ENCODE results near the gene FSIP1. TPM values are rescaled to one million over a fixed set of nuclear protein-coding genes. Genes with fewer than 3 reads are reported as not detected.

The FSIP1 gene
- total RNA-seq, 1 donor from 2014 or later, result 1.6 TPM

- no peaks in the 10 kb centered on the region for H3K27me3 Mint-ChIP-seq
- peak overlapping the region; percentile 60 for H3K27ac Mint-ChIP-seq
- H3K4me3 Mint-ChIP-seq (ENCODE audit: low read depth), result no peak overlapping the region
- peaks cover 1% of the 10 kb centered on the region for H3K4me1 Mint-ChIP-seq (ENCODE audit: low read depth)
- H3K9me3 Mint-ChIP-seq (ENCODE audit: low read depth), result no peaks in the 10 kb centered on the region
- no peak for DNase-seq (ENCODE audit: low spot score, unreplicated experiment)
- no peak for TF ChIP-seq CTCF (IDR thresholded peaks at IDR 0.05; ENCODE audit: unreplicated experiment)
- peaks cover 11% of the 10 kb centered on the region for H3K36me3 Mint-ChIP-seq (ENCODE audit: insufficient read depth)
These were observed 187.1 kb downstream of the FSIP1 start for GRCh38 chr15:39595338-39596221.

- H3K4me3 Mint-ChIP-seq (ENCODE audit: low read depth), result no peak overlapping the region
- peaks cover 1% of the 10 kb centered on the region for H3K4me1 Mint-ChIP-seq (ENCODE audit: low read depth)
- H3K36me3 Mint-ChIP-seq (ENCODE audit: insufficient read depth), result peaks cover 12% of the 10 kb centered on the region
- no peaks in the 10 kb centered on the region for H3K27me3 Mint-ChIP-seq
- TF ChIP-seq CTCF (IDR thresholded peaks at IDR 0.05; ENCODE audit: unreplicated experiment), result no peak
- no peaks in the 10 kb centered on the region for H3K9me3 Mint-ChIP-seq (ENCODE audit: low read depth)
- no peak overlapping the region for H3K27ac Mint-ChIP-seq
- DNase-seq (ENCODE audit: low spot score, unreplicated experiment), result no peak
These were observed 187.9 kb downstream of the FSIP1 start for GRCh38 chr15:39594446-39595337.

GRCh38 chr15:39593656-39594445 is 188.8 kb downstream of the FSIP1 start:
- Mint-ChIP-seq H3K9me3 (ENCODE audit: low read depth) (no peaks in the 10 kb centered on the region), H3K4me1 (ENCODE audit: low read depth) (peaks cover 1% of the 10 kb centered on the region)

DNA sequence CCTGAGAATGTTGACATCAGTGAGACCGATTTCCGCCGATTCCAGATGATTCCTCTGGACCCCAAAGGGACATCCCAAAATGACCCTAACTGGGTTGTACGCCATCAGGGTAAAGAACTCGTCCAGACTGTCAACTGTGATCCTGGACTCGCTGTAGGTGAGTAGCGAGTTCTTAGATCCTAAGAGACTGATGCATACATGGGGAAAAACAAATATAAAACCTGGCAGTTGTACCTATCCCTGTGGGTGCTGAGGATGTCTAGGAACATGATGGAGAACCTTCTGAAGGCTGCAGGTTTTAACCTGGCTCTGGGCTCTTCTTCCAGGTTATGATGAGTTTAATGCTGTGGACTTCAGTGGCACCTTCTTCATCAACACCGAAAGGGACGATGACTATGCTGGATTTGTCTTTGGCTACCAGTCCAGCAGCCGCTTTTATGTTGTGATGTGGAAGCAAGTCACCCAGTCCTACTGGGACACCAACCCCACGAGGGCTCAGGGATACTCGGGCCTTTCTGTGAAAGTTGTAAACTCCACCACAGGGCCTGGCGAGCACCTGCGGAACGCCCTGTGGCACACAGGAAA is 189.5 kb downstream of the FSIP1 start:
- Mint-ChIP-seq H3K36me3 (ENCODE audit: insufficient read depth) (peaks cover 16% of the 10 kb centered on the region), H3K27ac (no peak overlapping the region), H3K4me3 (ENCODE audit: low read depth) (no peak overlapping the region), H3K9me3 (ENCODE audit: low read depth) (no peaks in the 10 kb centered on the region), H3K27me3 (no peaks in the 10 kb centered on the region), H3K4me1 (ENCODE audit: low read depth) (peaks cover 1% of the 10 kb centered on the region)
- TF ChIP-seq CTCF (IDR thresholded peaks at IDR 0.05; ENCODE audit: unreplicated experiment), result no peak
- no peak for DNase-seq (ENCODE audit: low spot score, unreplicated experiment)

More at GRCh38 chr15:39593656-39594445, 188.8 kb downstream of the FSIP1 start:
- Mint-ChIP-seq H3K27me3 (no peaks in the 10 kb centered on the region), H3K4me3 (ENCODE audit: low read depth) (no peak overlapping the region), H3K36me3 (ENCODE audit: insufficient read depth) (peaks cover 15% of the 10 kb centered on the region), H3K27ac (no peak overlapping the region)
- no peak for DNase-seq (ENCODE audit: low spot score, unreplicated experiment)
- TF ChIP-seq CTCF (IDR thresholded peaks at IDR 0.05; ENCODE audit: unreplicated experiment), result no peak
